ENCODE results near the gene CASP4. TPM values are rescaled to one million over a fixed set of nuclear protein-coding genes. Genes with fewer than 3 reads are reported as not detected.
A peak's percentile ranks its signal among the peaks of the same experiment; 100 is the strongest.

The CASP4 gene
- total and polyA plus RNA-seq, 2 experiments from 2014 or later: 0.35 TPM; not detected in 1

DNA sequence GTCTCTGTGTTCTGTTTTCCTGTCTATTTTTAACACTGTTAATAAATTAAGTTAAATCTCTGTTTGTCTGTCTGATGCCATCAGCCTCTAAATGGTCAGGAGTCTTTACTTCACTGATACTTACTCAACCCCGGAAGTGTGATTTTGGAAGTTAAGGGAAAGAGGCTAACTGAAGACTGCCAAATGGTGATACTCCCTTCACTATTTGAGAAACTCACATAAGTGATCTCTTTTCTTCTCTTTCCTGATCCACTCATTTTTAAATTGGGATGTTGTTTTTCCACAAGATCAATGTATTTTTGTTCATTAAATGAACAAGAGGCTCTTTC is 69.7 kb downstream of the CASP4 start:
- no peaks in the 10 kb centered on the region for H4K20me1 ChIP-seq (replicated peaks; ENCODE audit: insufficient read depth)
- peak overlapping the region; percentile 73; the same call in 1 of the 2 replicates for H2AFZ ChIP-seq
- H3K4me1 ChIP-seq (ENCODE audit: insufficient read depth): peaks cover 33% of the 10 kb centered on the region
- H3K27me3 Mint-ChIP-seq (ENCODE audit: insufficient read depth, low read depth, poor library complexity): no peaks in the 10 kb centered on the region
- peaks cover 33% of the 10 kb centered on the region for H3K4me1 Mint-ChIP-seq
- no peaks in the 10 kb centered on the region for H3F3A ChIP-seq (replicated peaks; ENCODE audit: low read depth)
- ATAC-seq (no peak), DNase-seq (ENCODE audit: low spot score) (no peak)
- no peaks in the 10 kb centered on the region for H3K79me2 ChIP-seq (replicated peaks; ENCODE audit: insufficient read depth)
- no peak overlapping the region for H3K4me3 Mint-ChIP-seq
- no peaks in the 10 kb centered on the region for H3K36me3 ChIP-seq (ENCODE audit: insufficient read depth)
- TF ChIP-seq NANOG (IDR thresholded peaks at IDR 0.05; ENCODE audit: borderline replicate concordance): no peak
- TF ChIP-seq ZNF114 (CRISPR knock-in tag; IDR thresholded peaks at IDR 0.05): no peak
- no peak for TF ChIP-seq EZH2phosphoT487 (IDR thresholded peaks at IDR 0.05; ENCODE audit: unreplicated experiment)
- TF ChIP-seq, protein P1, sequence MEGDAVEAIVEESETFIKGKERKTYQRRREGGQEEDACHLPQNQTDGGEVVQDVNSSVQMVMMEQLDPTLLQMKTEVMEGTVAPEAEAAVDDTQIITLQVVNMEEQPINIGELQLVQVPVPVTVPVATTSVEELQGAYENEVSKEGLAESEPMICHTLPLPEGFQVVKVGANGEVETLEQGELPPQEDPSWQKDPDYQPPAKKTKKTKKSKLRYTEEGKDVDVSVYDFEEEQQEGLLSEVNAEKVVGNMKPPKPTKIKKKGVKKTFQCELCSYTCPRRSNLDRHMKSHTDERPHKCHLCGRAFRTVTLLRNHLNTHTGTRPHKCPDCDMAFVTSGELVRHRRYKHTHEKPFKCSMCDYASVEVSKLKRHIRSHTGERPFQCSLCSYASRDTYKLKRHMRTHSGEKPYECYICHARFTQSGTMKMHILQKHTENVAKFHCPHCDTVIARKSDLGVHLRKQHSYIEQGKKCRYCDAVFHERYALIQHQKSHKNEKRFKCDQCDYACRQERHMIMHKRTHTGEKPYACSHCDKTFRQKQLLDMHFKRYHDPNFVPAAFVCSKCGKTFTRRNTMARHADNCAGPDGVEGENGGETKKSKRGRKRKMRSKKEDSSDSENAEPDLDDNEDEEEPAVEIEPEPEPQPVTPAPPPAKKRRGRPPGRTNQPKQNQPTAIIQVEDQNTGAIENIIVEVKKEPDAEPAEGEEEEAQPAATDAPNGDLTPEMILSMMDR (conservative IDR thresholded peaks at IDR 0.05; ENCODE audit: low read depth in 2 of 2): no peak
- TF ChIP-seq, protein P2, sequence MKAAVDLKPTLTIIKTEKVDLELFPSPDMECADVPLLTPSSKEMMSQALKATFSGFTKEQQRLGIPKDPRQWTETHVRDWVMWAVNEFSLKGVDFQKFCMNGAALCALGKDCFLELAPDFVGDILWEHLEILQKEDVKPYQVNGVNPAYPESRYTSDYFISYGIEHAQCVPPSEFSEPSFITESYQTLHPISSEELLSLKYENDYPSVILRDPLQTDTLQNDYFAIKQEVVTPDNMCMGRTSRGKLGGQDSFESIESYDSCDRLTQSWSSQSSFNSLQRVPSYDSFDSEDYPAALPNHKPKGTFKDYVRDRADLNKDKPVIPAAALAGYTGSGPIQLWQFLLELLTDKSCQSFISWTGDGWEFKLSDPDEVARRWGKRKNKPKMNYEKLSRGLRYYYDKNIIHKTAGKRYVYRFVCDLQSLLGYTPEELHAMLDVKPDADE (IDR thresholded peaks at IDR 0.05): no peak
- TF ChIP-seq STAT1 (IDR thresholded peaks at IDR 0.05; ENCODE audit: unreplicated experiment): no peak
- TF ChIP-seq CREB1 (CRISPR knock-in tag; IDR thresholded peaks at IDR 0.05; ENCODE audit: low read depth): no peak
- TF ChIP-seq JUNB (IDR thresholded peaks at IDR 0.05; ENCODE audit: unreplicated experiment): no peak
- TF ChIP-seq, protein P3, sequence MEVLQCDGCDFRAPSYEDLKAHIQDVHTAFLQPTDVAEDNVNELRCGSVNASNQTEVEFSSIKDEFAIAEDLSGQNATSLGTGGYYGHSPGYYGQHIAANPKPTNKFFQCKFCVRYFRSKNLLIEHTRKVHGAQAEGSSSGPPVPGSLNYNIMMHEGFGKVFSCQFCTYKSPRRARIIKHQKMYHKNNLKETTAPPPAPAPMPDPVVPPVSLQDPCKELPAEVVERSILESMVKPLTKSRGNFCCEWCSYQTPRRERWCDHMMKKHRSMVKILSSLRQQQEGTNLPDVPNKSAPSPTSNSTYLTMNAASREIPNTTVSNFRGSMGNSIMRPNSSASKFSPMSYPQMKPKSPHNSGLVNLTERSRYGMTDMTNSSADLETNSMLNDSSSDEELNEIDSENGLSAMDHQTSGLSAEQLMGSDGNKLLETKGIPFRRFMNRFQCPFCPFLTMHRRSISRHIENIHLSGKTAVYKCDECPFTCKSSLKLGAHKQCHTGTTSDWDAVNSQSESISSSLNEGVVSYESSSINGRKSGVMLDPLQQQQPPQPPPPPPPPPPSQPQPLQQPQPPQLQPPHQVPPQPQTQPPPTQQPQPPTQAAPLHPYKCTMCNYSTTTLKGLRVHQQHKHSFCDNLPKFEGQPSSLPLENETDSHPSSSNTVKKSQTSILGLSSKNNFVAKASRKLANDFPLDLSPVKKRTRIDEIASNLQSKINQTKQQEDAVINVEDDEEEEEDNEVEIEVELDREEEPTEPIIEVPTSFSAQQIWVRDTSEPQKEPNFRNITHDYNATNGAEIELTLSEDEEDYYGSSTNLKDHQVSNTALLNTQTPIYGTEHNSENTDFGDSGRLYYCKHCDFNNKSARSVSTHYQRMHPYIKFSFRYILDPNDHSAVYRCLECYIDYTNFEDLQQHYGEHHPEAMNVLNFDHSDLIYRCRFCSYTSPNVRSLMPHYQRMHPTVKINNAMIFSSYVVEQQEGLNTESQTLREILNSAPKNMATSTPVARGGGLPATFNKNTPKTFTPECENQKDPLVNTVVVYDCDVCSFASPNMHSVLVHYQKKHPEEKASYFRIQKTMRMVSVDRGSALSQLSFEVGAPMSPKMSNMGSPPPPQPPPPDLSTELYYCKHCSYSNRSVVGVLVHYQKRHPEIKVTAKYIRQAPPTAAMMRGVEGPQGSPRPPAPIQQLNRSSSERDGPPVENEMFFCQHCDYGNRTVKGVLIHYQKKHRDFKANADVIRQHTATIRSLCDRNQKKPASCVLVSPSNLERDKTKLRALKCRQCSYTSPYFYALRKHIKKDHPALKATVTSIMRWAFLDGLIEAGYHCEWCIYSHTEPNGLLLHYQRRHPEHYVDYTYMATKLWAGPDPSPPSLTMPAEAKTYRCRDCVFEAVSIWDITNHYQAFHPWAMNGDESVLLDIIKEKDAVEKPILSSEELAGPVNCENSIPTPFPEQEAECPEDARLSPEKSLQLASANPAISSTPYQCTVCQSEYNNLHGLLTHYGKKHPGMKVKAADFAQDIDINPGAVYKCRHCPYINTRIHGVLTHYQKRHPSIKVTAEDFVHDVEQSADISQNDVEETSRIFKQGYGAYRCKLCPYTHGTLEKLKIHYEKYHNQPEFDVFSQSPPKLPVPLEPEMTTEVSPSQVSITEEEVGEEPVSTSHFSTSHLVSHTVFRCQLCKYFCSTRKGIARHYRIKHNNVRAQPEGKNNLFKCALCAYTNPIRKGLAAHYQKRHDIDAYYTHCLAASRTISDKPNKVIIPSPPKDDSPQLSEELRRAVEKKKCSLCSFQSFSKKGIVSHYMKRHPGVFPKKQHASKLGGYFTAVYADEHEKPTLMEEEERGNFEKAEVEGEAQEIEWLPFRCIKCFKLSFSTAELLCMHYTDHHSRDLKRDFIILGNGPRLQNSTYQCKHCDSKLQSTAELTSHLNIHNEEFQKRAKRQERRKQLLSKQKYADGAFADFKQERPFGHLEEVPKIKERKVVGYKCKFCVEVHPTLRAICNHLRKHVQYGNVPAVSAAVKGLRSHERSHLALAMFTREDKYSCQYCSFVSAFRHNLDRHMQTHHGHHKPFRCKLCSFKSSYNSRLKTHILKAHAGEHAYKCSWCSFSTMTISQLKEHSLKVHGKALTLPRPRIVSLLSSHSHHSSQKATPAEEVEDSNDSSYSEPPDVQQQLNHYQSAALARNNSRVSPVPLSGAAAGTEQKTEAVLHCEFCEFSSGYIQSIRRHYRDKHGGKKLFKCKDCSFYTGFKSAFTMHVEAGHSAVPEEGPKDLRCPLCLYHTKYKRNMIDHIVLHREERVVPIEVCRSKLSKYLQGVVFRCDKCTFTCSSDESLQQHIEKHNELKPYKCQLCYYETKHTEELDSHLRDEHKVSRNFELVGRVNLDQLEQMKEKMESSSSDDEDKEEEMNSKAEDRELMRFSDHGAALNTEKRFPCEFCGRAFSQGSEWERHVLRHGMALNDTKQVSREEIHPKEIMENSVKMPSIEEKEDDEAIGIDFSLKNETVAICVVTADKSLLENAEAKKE (CRISPR knock-in tag; IDR thresholded peaks at IDR 0.05): no peak
- TF ChIP-seq EZH2 (IDR thresholded peaks at IDR 0.05; ENCODE audit: low read depth, unreplicated experiment): no peak
- TF ChIP-seq POLR2AphosphoS5 (IDR thresholded peaks at IDR 0.05; ENCODE audit: low read depth): no peak
- no peak for TF ChIP-seq ZNF331 (CRISPR knock-in tag; IDR thresholded peaks at IDR 0.05; ENCODE audit: low read depth)
- TF ChIP-seq, protein P4, sequence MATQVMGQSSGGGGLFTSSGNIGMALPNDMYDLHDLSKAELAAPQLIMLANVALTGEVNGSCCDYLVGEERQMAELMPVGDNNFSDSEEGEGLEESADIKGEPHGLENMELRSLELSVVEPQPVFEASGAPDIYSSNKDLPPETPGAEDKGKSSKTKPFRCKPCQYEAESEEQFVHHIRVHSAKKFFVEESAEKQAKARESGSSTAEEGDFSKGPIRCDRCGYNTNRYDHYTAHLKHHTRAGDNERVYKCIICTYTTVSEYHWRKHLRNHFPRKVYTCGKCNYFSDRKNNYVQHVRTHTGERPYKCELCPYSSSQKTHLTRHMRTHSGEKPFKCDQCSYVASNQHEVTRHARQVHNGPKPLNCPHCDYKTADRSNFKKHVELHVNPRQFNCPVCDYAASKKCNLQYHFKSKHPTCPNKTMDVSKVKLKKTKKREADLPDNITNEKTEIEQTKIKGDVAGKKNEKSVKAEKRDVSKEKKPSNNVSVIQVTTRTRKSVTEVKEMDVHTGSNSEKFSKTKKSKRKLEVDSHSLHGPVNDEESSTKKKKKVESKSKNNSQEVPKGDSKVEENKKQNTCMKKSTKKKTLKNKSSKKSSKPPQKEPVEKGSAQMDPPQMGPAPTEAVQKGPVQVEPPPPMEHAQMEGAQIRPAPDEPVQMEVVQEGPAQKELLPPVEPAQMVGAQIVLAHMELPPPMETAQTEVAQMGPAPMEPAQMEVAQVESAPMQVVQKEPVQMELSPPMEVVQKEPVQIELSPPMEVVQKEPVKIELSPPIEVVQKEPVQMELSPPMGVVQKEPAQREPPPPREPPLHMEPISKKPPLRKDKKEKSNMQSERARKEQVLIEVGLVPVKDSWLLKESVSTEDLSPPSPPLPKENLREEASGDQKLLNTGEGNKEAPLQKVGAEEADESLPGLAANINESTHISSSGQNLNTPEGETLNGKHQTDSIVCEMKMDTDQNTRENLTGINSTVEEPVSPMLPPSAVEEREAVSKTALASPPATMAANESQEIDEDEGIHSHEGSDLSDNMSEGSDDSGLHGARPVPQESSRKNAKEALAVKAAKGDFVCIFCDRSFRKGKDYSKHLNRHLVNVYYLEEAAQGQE (IDR thresholded peaks at IDR 0.05; ENCODE audit: unreplicated experiment): no peak
- no peak overlapping the region for H3K4me2 ChIP-seq
- H3K9me2 ChIP-seq (ENCODE audit: insufficient read depth): peaks cover 6% of the 10 kb centered on the region
- H3K27ac Mint-ChIP-seq: peak overlapping the region; percentile 49; the same call in 1 of the 2 replicates
- no peaks in the 10 kb centered on the region for H3K9me3 Mint-ChIP-seq
- H3K27ac ChIP-seq (ENCODE audit: low read depth): no peak overlapping the region
- H3K36me3 Mint-ChIP-seq (ENCODE audit: low read depth): peaks cover 6% of the 10 kb centered on the region; the same call in 2 of the 3 replicates
- H3K27me3 ChIP-seq (ENCODE audit: insufficient read depth): no peaks in the 10 kb centered on the region
- H3K4me3 ChIP-seq: no peak overlapping the region

Measured in GM23338 (cell line).